ENCODE results near the gene RASL10B.

RASL10B gene

DNA sequence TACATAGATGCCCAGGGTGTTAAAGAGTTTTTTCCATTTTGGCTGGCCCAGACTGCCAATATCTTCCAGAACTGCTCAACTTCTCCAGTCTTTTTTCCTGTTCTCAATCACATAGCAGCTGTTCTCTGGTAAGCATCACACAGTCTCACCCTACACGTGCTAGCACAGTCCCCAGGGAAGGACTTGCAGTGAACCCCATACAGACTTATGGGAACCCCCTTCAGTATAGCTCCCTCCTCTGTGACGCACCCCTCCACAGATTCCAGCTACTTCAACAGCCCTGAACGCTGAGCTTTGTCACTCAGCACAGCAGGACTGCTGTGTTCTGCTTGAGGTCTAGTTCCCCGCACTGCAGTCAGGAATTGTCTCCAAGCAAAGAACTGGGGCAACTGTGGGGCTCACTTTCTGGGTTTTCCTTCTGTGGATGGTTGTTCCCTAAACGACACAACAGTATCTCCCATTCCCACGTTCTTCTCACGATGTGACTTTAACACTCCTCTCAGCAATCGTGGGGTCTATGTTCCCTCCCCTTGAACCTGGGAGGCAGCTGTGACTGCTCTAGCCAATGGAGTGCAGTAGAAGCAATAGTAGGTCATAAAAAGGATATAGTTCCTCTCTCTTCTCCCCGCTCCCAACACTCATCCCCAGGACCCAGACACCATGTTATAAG is 60.4 kb downstream of the RASL10B start:
- H3K27ac ChIP-seq = no peak overlapping the region
- no peaks in the 10 kb centered on the region for H3K27me3 ChIP-seq (ENCODE audit: control insufficient read depth, insufficient read depth, low read length)
- no peaks in the 10 kb centered on the region for H3K4me1 ChIP-seq
- no peak overlapping the region for H3K4me2 ChIP-seq (ENCODE audit: low read length)
- H3K79me2 ChIP-seq = no peaks in the 10 kb centered on the region
- no peaks in the 10 kb centered on the region for H3K36me3 ChIP-seq (ENCODE audit: control insufficient read depth, insufficient read depth, low read length)
- H2AFZ ChIP-seq = no peak overlapping the region
- H3K9ac ChIP-seq = no peak overlapping the region
- no peak overlapping the region for H3K4me3 ChIP-seq (ENCODE audit: low read depth, low read length)
- TF ChIP-seq, protein P1, sequence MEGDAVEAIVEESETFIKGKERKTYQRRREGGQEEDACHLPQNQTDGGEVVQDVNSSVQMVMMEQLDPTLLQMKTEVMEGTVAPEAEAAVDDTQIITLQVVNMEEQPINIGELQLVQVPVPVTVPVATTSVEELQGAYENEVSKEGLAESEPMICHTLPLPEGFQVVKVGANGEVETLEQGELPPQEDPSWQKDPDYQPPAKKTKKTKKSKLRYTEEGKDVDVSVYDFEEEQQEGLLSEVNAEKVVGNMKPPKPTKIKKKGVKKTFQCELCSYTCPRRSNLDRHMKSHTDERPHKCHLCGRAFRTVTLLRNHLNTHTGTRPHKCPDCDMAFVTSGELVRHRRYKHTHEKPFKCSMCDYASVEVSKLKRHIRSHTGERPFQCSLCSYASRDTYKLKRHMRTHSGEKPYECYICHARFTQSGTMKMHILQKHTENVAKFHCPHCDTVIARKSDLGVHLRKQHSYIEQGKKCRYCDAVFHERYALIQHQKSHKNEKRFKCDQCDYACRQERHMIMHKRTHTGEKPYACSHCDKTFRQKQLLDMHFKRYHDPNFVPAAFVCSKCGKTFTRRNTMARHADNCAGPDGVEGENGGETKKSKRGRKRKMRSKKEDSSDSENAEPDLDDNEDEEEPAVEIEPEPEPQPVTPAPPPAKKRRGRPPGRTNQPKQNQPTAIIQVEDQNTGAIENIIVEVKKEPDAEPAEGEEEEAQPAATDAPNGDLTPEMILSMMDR (IDR thresholded peaks at IDR 0.05) = no peak
- H3K9me3 ChIP-seq (ENCODE audit: control insufficient read depth, low read length) = no peaks in the 10 kb centered on the region
